ENCODE data around the gene RYR3. TPM values are rescaled to one million over a fixed set of nuclear protein-coding genes. Genes with fewer than 3 reads are reported as not detected.

Gene RYR3
- total RNA-seq, 2 experiments from 2014 or later: 0.06 to 0.32 TPM

DNA sequence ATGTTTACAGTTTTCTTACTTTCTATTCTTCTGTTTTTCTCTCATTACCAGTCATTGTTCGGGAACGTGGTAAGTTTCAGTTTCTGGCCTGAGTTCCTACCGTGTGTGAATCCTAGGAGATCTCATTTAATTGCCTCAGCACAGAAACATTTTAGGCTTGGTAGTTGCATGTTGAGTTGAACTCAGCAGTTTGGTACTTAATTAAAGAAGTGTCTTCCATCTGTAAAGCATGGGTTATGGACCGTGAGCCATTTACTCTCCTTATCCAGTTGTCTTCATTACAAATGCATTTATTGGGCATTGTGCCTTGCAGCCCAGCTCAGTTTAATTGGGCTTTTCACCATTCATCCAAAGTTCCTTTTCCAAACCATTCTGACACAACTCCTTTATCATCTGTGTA, 515.4 kb downstream of the RYR3 start:
- Histone ChIP-seq H2AFZ (ENCODE audit: low read length) (no peak overlapping the region), H3K9me3 (ENCODE audit: low read length) (no peaks in the 10 kb centered on the region), H3K4me3 (ENCODE audit: low read depth, low read length, poor library complexity, severe bottlenecking) (no peak overlapping the region), H3K4me1 (ENCODE audit: insufficient read depth, low read length, poor library complexity, severe bottlenecking) (no peaks in the 10 kb centered on the region), H3K9me2 (ENCODE audit: insufficient read depth, low read length) (no peaks in the 10 kb centered on the region), H3K79me2 (ENCODE audit: insufficient read depth, low read depth, low read length) (no peaks in the 10 kb centered on the region), H3K4me2 (ENCODE audit: low read length) (no peak overlapping the region), H3K27ac (ENCODE audit: low read depth, low read length, poor library complexity, severe bottlenecking) (no peak overlapping the region), H4K20me1 (ENCODE audit: insufficient read depth, low read length) (no peaks in the 10 kb centered on the region), H3K36me3 (ENCODE audit: insufficient read depth, low read length) (no peaks in the 10 kb centered on the region)
- intact Hi-C loops (cut with micrococcal nuclease; ENCODE audit: unreplicated experiment): no loop called here
- CTCF ChIA-PET (ENCODE audit: unreplicated experiment): no interaction called here
- no peak for DNase-seq (ENCODE audit: low spot score)
- POLR2A ChIA-PET: interaction anchor here (0.6 kb wide), 1 partner anchor 14 kb away, joined by 3 read pairs; no protein-coding TSS in a partner anchor
- no TSS peak for BruUV-seq (replicated peaks)
- TF ChIP-seq, protein P1, sequence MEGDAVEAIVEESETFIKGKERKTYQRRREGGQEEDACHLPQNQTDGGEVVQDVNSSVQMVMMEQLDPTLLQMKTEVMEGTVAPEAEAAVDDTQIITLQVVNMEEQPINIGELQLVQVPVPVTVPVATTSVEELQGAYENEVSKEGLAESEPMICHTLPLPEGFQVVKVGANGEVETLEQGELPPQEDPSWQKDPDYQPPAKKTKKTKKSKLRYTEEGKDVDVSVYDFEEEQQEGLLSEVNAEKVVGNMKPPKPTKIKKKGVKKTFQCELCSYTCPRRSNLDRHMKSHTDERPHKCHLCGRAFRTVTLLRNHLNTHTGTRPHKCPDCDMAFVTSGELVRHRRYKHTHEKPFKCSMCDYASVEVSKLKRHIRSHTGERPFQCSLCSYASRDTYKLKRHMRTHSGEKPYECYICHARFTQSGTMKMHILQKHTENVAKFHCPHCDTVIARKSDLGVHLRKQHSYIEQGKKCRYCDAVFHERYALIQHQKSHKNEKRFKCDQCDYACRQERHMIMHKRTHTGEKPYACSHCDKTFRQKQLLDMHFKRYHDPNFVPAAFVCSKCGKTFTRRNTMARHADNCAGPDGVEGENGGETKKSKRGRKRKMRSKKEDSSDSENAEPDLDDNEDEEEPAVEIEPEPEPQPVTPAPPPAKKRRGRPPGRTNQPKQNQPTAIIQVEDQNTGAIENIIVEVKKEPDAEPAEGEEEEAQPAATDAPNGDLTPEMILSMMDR (conservative IDR thresholded peaks at IDR 0.05; ENCODE audit: low read length): no peak
- no peak for TF ChIP-seq EZH2phosphoT487 (IDR thresholded peaks at IDR 0.05; ENCODE audit: borderline replicate concordance, low read depth, low read length)

DNA sequence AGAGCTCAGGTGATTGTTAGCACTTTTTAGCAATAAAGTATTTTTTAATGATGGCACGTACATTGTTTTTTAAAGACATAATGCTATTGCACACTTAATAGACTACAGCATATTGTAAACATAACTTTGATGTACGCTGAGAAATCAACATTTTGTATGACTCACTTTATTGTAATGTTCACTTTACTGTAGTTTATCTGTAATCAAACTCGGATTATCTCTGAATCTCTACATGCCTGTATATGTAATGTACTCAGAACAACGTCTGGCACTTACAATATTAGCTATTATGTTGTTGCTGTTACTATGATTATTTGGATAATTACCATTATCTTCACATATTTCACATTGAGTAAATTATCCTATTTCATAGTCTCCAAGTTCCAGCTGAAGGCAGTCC, 519.6 kb downstream of the RYR3 start:
- Histone ChIP-seq H3K4me1 (ENCODE audit: insufficient read depth, low read length, poor library complexity, severe bottlenecking) (no peaks in the 10 kb centered on the region), H3K4me3 (ENCODE audit: low read depth, low read length, poor library complexity, severe bottlenecking) (no peak overlapping the region), H3K9me3 (ENCODE audit: low read length) (no peaks in the 10 kb centered on the region), H3K36me3 (ENCODE audit: insufficient read depth, low read length) (no peaks in the 10 kb centered on the region), H2AFZ (ENCODE audit: low read length) (no peak overlapping the region), H3K27ac (ENCODE audit: low read depth, low read length, poor library complexity, severe bottlenecking) (no peak overlapping the region), H4K20me1 (ENCODE audit: insufficient read depth, low read length) (no peaks in the 10 kb centered on the region), H3K9me2 (ENCODE audit: insufficient read depth, low read length) (no peaks in the 10 kb centered on the region), H3K79me2 (ENCODE audit: insufficient read depth, low read depth, low read length) (no peaks in the 10 kb centered on the region), H3K4me2 (ENCODE audit: low read length) (no peak overlapping the region)
- no peak for DNase-seq (ENCODE audit: low spot score)
- no TSS peak for BruUV-seq (replicated peaks)
- TF ChIP-seq, protein P1 (conservative IDR thresholded peaks at IDR 0.05; ENCODE audit: low read length): no peak
- no peak for TF ChIP-seq EZH2phosphoT487 (IDR thresholded peaks at IDR 0.05; ENCODE audit: borderline replicate concordance, low read depth, low read length)
- POLR2A ChIA-PET: interaction anchor here (0.7 kb wide), 1 partner anchor 44 kb away, joined by 3 read pairs; no protein-coding TSS in a partner anchor
- CTCF ChIA-PET (ENCODE audit: unreplicated experiment): no interaction called here
- intact Hi-C loops (cut with micrococcal nuclease; ENCODE audit: unreplicated experiment): no loop called here

DNA sequence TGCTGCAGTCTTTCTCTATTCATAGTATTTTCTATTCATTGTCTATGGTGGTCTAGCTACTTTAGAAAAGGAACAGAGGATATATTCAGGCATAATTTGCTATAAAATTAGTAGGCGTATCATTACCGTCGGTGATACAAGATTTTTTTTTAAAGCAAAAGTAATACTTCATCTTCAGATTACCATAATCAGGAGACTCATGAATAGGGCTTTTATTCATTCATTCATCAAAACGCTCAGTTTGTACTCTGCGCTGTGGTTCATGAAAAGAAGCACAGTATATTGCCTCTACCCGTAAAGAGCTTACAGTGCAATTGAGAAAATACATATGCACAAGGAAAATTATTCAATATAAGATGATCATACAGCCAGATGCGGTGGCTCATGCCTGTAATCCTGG, 520.9 kb downstream of the RYR3 start:
- BruUV-seq (replicated peaks): no TSS peak
- Histone ChIP-seq H3K36me3 (ENCODE audit: insufficient read depth, low read length) (no peaks in the 10 kb centered on the region), H3K27ac (ENCODE audit: low read depth, low read length, poor library complexity, severe bottlenecking) (no peak overlapping the region), H3K4me1 (ENCODE audit: insufficient read depth, low read length, poor library complexity, severe bottlenecking) (no peaks in the 10 kb centered on the region), H3K79me2 (ENCODE audit: insufficient read depth, low read depth, low read length) (no peaks in the 10 kb centered on the region), H3K4me2 (ENCODE audit: low read length) (no peak overlapping the region), H3K9me3 (ENCODE audit: low read length) (no peaks in the 10 kb centered on the region), H3K4me3 (ENCODE audit: low read depth, low read length, poor library complexity, severe bottlenecking) (no peak overlapping the region), H3K9me2 (ENCODE audit: insufficient read depth, low read length) (no peaks in the 10 kb centered on the region), H2AFZ (ENCODE audit: low read length) (no peak overlapping the region), H4K20me1 (ENCODE audit: insufficient read depth, low read length) (no peaks in the 10 kb centered on the region)
- no peak for TF ChIP-seq EZH2phosphoT487 (IDR thresholded peaks at IDR 0.05; ENCODE audit: borderline replicate concordance, low read depth, low read length)
- TF ChIP-seq, protein P1 (conservative IDR thresholded peaks at IDR 0.05; ENCODE audit: low read length): no peak
- DNase-seq (ENCODE audit: low spot score): no peak
- CTCF ChIA-PET (ENCODE audit: unreplicated experiment): no interaction called here
- intact Hi-C loops (cut with micrococcal nuclease; ENCODE audit: unreplicated experiment): no loop called here
- POLR2A ChIA-PET: no interaction called here

All from OCI-LY7 (cell line).